DOHH2 (cell line): ENCODE results near the gene SLC29A1.

ENCODE experiments used
- CTCF ChIP-seq: fragments of 200-600 bp; sonication (generic); IDR thresholded peaks from one replicate; pipeline ENCODE4 v1.5.1; 2014; ENCODE audit warnings: antibody characterized with exemption, mild to moderate bottlenecking, low read depth, low read length; ENCODE audit not compliant: poor library complexity, severe bottlenecking
- EZH2phosphoT487 ChIP-seq: fragments of 200-600 bp; sonication (generic); IDR thresholded peaks from 2 replicates; pipeline ENCODE4 v1.6.1; 2017; ENCODE audit warnings: borderline replicate concordance, mild to moderate bottlenecking, antibody characterized with exemption, low read length, moderate library complexity, mixed read lengths

- no peak for TF ChIP-seq CTCF
- TF ChIP-seq EZH2phosphoT487: no peak
These were observed 35.5 kb downstream of the SLC29A1 start for GRCh38 chr6:44258921-44259320.
